Vagina (tissue), 2 donors: ENCODE measurements around the gene HUS1. TPM values are rescaled to one million over a fixed set of nuclear protein-coding genes. Genes with fewer than 3 reads are reported as not detected.
A peak's percentile ranks its signal among the peaks of the same experiment; 100 is the strongest.

Experiments used
- DNase-seq, 2 donors: peaks; one replicate each; pipeline ENCODE4 v3.0.0-alpha.2; 2017; ENCODE audit errors: extremely low spot score in 2 of 2
- H3K27ac ChIP-seq: fragments of 200-600 bp; sonication (generic); one replicate; pipeline ENCODE4 v1.5.1; 2019
- H3K27me3 ChIP-seq: fragments of 200-600 bp; sonication (generic); one replicate; pipeline ENCODE4 v1.5.1; 2019
- H3K36me3 ChIP-seq, 2 donors: fragments of 200-600 bp; sonication (generic); one replicate each; pipeline ENCODE4 v1.5.1; 2017 to 2019
- H3K4me1 ChIP-seq: fragments of 200-600 bp; sonication (generic); one replicate; pipeline ENCODE4 v1.5.1; 2019
- H3K4me3 ChIP-seq, 2 donors: fragments of 200-600 bp; sonication (generic); 1 replicate in 1 of 2; 2 replicates in 1 of 2; pipeline ENCODE4 v1.5.1; 2016 to 2019
- H3K9me3 ChIP-seq: fragments of 200-600 bp; sonication (generic); one replicate; pipeline ENCODE4 v1.5.1; 2019
- POLR2A ChIP-seq, 2 donors: fragments of 450-650 bp; IDR thresholded peaks; one replicate each; pipeline ENCODE4 v1.6.1; 2017; ENCODE audit warnings: antibody characterized with exemption in 2 of 2, mild to moderate bottlenecking in 2 of 2, moderate library complexity in 2 of 2
- POLR2AphosphoS5 ChIP-seq, 2 donors: sonication (generic); formaldehyde crosslinking; IDR thresholded peaks; one replicate each; pipeline ENCODE4 v1.9.0; 2017; ENCODE audit warnings: antibody characterized with exemption in 2 of 2, mild to moderate bottlenecking in 2 of 2, low read depth in 1 of 2; ENCODE audit not compliant: insufficient read depth in 1 of 2
- intact Hi-C: fragments of 100-400 bp; cut with DNase I; formaldehyde crosslinking; loops from one replicate; pipeline ENCODE4 v1.15.1; 2023
- total RNA-seq: library from RNA; depleted of rRNA; stranded (reverse); fragments of >200 nt; gene quantifications from one replicate; pipeline ENCODE4 v1.2.3, GENCODE V29; 2016
- TF ChIP-seq, protein P1 (sequence below), 3 experiments: fragments of 450-650 bp in 2 of 3; fragments of 200-600 bp in 1 of 3; sonication (generic) in 1 of 3; IDR thresholded peaks; one replicate each; pipeline ENCODE4 v1.5.1; 2017 to 2019; ENCODE audit warnings: antibody characterized with exemption in 3 of 3, mild to moderate bottlenecking in 2 of 3, moderate library complexity in 2 of 3

HUS1 gene
- total RNA-seq, 1 donor from 2014 or later, result 28.5 TPM

DNA sequence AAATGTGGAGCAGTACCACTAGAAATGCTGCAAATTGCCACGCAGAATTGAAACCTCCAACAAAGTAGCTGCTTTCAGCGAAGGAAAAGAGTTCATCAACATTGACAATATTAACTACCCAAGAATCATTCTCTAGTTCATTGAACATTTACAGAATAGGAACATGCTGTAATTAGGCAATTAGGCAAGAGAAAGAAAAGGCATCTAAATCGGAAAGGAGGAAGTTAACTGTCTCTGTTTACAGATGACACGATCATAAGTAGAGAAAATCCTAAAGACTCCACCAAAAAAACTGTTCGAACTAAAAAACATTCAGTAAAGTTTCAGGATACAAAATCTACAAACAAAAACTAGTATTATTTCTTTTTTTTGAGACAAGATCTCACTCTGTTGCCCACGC, 22.3 kb downstream of the HUS1 start:
- Histone ChIP-seq H3K9me3 (no peaks in the 10 kb centered on the region), H3K27me3 (no peaks in the 10 kb centered on the region), H3K36me3 (peaks cover 0 to 21% of the 10 kb centered on the region in 2 donors), H3K4me3 (no peak overlapping the region), H3K4me1 (no peaks in the 10 kb centered on the region), H3K27ac (no peak overlapping the region)
- TF ChIP-seq POLR2A (IDR thresholded peaks at IDR 0.05) (no peak), POLR2AphosphoS5 (IDR thresholded peaks at IDR 0.05; ENCODE audit: insufficient read depth in 1 of 2, low read depth in 1 of 2) (no peak)
- TF ChIP-seq, protein P1, sequence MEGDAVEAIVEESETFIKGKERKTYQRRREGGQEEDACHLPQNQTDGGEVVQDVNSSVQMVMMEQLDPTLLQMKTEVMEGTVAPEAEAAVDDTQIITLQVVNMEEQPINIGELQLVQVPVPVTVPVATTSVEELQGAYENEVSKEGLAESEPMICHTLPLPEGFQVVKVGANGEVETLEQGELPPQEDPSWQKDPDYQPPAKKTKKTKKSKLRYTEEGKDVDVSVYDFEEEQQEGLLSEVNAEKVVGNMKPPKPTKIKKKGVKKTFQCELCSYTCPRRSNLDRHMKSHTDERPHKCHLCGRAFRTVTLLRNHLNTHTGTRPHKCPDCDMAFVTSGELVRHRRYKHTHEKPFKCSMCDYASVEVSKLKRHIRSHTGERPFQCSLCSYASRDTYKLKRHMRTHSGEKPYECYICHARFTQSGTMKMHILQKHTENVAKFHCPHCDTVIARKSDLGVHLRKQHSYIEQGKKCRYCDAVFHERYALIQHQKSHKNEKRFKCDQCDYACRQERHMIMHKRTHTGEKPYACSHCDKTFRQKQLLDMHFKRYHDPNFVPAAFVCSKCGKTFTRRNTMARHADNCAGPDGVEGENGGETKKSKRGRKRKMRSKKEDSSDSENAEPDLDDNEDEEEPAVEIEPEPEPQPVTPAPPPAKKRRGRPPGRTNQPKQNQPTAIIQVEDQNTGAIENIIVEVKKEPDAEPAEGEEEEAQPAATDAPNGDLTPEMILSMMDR (IDR thresholded peaks at IDR 0.05), result no peak
- intact Hi-C loops, result no loop called here
- no peak for DNase-seq

DNA sequence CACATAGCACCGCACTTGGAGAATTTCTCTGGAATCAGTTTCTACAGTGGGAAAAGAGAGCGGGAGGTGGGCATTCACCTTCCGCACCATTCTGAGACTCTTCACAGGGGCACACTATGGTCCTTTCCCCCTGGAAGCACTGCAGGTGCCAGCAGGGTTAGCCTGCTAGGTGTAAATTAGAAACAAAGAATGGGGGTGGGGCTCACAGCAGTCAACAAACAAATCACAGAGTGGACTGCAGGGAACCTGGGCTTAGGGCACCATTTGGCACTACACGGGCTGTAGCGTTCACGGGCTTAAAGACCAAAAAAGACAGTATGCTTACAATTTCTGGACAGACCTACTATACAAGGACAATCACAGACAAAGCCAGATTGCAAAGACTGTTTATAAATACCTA, 23.2 kb downstream of the HUS1 start:
- Histone ChIP-seq H3K36me3 (peaks cover 0 to 12% of the 10 kb centered on the region in 2 donors), H3K4me3 (no peak overlapping the region), H3K27me3 (no peaks in the 10 kb centered on the region), H3K9me3 (no peaks in the 10 kb centered on the region), H3K27ac (no peak overlapping the region), H3K4me1 (no peaks in the 10 kb centered on the region)
- TF ChIP-seq POLR2AphosphoS5 (IDR thresholded peaks at IDR 0.05; ENCODE audit: insufficient read depth in 1 of 2, low read depth in 1 of 2) (no peak), POLR2A (IDR thresholded peaks at IDR 0.05) (no peak)
- TF ChIP-seq, protein P1 (IDR thresholded peaks at IDR 0.05), result no peak
- intact Hi-C loops, result no loop called here
- peak in 1 of 2 donors; percentile 16 for DNase-seq

DNA sequence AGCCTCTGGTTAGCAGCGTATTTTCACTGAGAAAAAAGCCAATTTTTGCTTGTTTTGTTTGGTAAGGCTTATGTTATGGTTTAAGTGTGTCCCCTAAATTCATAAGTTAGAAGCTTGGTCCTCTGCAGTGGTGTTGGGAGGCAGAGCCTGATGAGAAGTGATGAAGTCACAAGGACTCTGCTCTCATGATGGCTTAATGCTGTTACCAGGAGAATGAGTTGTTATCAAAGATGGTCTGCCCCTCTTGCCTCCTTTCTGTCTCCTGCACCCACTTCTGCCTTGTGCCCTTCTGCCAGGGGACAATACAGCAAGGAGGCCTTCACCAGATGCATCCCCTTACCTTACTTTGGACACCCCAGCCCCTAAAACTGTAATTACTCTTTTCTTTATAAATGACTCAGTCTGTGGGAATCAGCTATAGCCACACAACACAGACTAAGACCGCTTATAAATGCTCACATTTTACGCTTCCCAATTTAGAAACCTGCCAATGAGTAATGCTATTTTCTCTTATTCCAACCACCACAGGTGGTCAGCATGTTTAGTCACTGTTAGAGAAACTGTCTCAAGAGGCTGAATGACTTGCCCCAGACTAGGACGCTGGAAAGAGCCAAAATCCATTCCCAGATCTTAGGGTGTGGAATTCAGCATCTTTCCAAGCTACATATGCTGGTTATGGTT, 25.0 kb downstream of the HUS1 start:
- H3K27me3 ChIP-seq, result no peaks in the 10 kb centered on the region
- intact Hi-C loops, result no loop called here
- no peak for DNase-seq
- H3K4me3 ChIP-seq, result no peak overlapping the region
- TF ChIP-seq, protein P1 (IDR thresholded peaks at IDR 0.05), result no peak
- TF ChIP-seq POLR2A (IDR thresholded peaks at IDR 0.05) (no peak), POLR2AphosphoS5 (IDR thresholded peaks at IDR 0.05; ENCODE audit: insufficient read depth in 1 of 2, low read depth in 1 of 2) (no peak)
- no peaks in the 10 kb centered on the region for H3K9me3 ChIP-seq
- H3K36me3 ChIP-seq, result peaks cover 0 to 12% of the 10 kb centered on the region in 2 donors
- H3K4me1 ChIP-seq, result peaks cover 7% of the 10 kb centered on the region
- no peak overlapping the region for H3K27ac ChIP-seq

DNA sequence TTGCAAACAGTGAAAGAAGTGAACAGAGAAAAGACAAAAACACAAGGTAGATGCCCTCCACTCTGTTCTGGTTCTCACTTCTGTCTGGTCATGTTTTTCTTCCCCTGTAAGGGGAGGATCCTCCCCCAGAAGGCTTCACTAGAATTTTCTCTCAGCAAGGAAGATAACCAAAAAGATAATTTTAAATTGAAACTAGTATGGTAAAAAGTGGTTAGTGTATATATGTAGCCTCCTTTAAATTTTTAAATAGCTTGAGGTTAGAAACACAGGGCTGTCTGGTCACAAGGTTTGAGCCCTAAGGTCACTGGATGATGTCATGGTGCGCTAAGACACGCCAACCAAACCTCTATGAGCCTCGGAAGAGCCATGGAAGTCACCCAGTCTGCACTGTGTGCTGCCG, 25.6 kb downstream of the HUS1 start:
- Histone ChIP-seq H3K27ac (no peak overlapping the region), H3K4me3 (no peak overlapping the region), H3K4me1 (peaks cover 7% of the 10 kb centered on the region), H3K9me3 (no peaks in the 10 kb centered on the region), H3K27me3 (no peaks in the 10 kb centered on the region), H3K36me3 (peaks cover 0 to 12% of the 10 kb centered on the region in 2 donors)
- TF ChIP-seq POLR2AphosphoS5 (IDR thresholded peaks at IDR 0.05; ENCODE audit: insufficient read depth in 1 of 2, low read depth in 1 of 2), result no peak
- TF ChIP-seq, protein P1 (IDR thresholded peaks at IDR 0.05), result no peak
- TF ChIP-seq POLR2A (IDR thresholded peaks at IDR 0.05), result no peak
- DNase-seq, result no peak
- intact Hi-C loops, result no loop called here

DNA sequence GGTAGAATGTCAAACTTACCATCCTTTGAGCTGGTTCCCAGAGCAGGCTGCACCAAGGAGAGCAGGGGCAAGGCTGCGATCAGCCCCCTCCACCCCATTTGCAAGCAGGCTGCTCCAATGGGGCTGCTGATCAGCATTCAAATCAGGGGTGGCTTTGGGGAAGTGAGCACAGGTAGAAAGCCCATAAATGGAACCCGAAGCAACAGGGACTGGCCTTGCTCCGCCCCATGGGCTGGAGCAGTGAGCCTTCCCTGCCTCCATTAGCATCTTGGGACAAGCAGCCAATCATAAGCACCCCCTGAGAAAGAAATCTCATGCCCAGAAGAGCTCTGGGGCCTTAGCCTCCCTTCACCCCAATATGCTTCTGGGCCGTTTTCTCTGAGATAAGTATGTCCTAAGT, 27.2 kb downstream of the HUS1 start:
- Histone ChIP-seq H3K4me3 (no peak overlapping the region), H3K4me1 (peaks cover 7% of the 10 kb centered on the region), H3K36me3 (peaks cover 0 to 12% of the 10 kb centered on the region in 2 donors), H3K27ac (no peak overlapping the region), H3K9me3 (no peaks in the 10 kb centered on the region), H3K27me3 (no peaks in the 10 kb centered on the region)
- TF ChIP-seq POLR2A (IDR thresholded peaks at IDR 0.05), result no peak
- TF ChIP-seq POLR2AphosphoS5 (IDR thresholded peaks at IDR 0.05; ENCODE audit: insufficient read depth in 1 of 2, low read depth in 1 of 2), result no peak
- TF ChIP-seq, protein P1 (IDR thresholded peaks at IDR 0.05), result no peak
- intact Hi-C loops, result no loop called here
- no peak for DNase-seq
